HG03280 (cell line): Measurements from ENCODE around the gene FBXW5.

ENCODE experiments used
- ATAC-seq: cut with Tn5 transposase; IDR thresholded peaks from one replicate; pipeline ENCODE4 v1.9.1; 2021; ENCODE audit warnings: mild to moderate bottlenecking, moderate library complexity; ENCODE audit not compliant: unreplicated experiment

The FBXW5 gene

GRCh38 chr9:136936645-136937170 is 7.8 kb downstream of the FBXW5 start:
- ATAC-seq = no peak

GRCh38 chr9:136935651-136936050 is 8.9 kb downstream of the FBXW5 start:
- no peak for ATAC-seq

- no peak for ATAC-seq
Measured at GRCh38 chr9:136934277-136934676, 10.3 kb downstream of the FBXW5 start.

GRCh38 chr9:136931611-136932130 is 12.9 kb downstream of the FBXW5 start:
- ATAC-seq = no peak

- no peak for ATAC-seq
Measured at GRCh38 chr9:136930014-136930413, 14.5 kb downstream of the FBXW5 start.

- ATAC-seq = no peak
Measured at GRCh38 chr9:136928591-136928990, 15.9 kb downstream of the FBXW5 start.

GRCh38 chr9:136927343-136928271 is 16.9 kb downstream of the FBXW5 start:
- no peak for ATAC-seq

GRCh38 chr9:136926749-136927148 is 17.8 kb downstream of the FBXW5 start:
- ATAC-seq = no peak

GRCh38 chr9:136926154-136926704 is 18.3 kb downstream of the FBXW5 start:
- no peak for ATAC-seq

GRCh38 chr9:136925414-136926153 is 19.0 kb downstream of the FBXW5 start:
- ATAC-seq = no peak

- ATAC-seq = no peak
Measured at GRCh38 chr9:136923881-136924280, 20.7 kb downstream of the FBXW5 start.

- ATAC-seq = no peak
Measured at GRCh38 chr9:136922540-136922939, 22.0 kb downstream of the FBXW5 start.

GRCh38 chr9:136921718-136922117 is 22.8 kb downstream of the FBXW5 start:
- no peak for ATAC-seq

- no peak for ATAC-seq
Measured at GRCh38 chr9:136921307-136921706, 23.2 kb downstream of the FBXW5 start.

- ATAC-seq = no peak
Measured at GRCh38 chr9:136920734-136921231, 23.8 kb downstream of the FBXW5 start.

GRCh38 chr9:136920069-136920468 is 24.5 kb downstream of the FBXW5 start:
- no peak for ATAC-seq

GRCh38 chr9:136917902-136918301 is 26.6 kb downstream of the FBXW5 start:
- no peak for ATAC-seq

GRCh38 chr9:136916330-136917184 is 28.0 kb downstream of the FBXW5 start:
- ATAC-seq = no peak

- no peak for ATAC-seq
Measured at GRCh38 chr9:136915632-136916329, 28.8 kb downstream of the FBXW5 start.
